HT-29 (cell line): ENCODE data around the gene ZNF695. TPM values are rescaled to one million over a fixed set of nuclear protein-coding genes. Genes with fewer than 3 reads are reported as not detected.

Source experiments
- DNase-seq: peaks from one replicate; pipeline ENCODE4 v3.0.0-alpha.2; 2015; ENCODE audit warnings: low spot score
- total RNA-seq: library from RNA; depleted of rRNA; stranded (reverse); fragments of >200 nt; shearing (Covaris generic); gene quantifications from 2 replicates; pipeline ENCODE4 v1.2.3, GENCODE V29; 2014; rRNA removed

The ZNF695 gene
- total RNA-seq, 1 experiment from 2014 or later, result 6.0 TPM

GRCh38 chr1:246959944-246960693, 47.7 kb downstream of the ZNF695 start:
- DNase-seq, result no peak

DNA sequence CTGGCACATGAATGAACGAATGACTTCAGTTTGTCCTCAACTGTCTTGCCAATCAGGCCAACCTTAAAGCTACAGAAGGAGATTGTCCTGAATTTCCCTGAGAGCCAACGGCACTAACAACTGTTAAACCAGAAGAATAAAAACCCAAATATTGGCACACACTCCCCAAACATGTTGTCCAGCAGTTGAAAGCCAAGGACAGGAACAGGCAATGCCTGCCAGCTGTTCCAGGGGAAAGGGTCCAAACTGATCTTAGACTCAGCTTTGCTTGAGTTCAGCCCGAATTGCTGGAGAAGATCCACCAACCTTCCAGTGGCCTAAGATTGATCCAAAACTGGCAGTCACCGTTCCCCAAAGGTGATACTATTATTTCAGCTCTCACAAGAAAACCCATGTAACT, 53.7 kb downstream of the ZNF695 start:
- DNase-seq, result no peak

- no peak for DNase-seq
These were observed 56.4 kb downstream of the ZNF695 start for GRCh38 chr1:246951413-246951812.

DNA sequence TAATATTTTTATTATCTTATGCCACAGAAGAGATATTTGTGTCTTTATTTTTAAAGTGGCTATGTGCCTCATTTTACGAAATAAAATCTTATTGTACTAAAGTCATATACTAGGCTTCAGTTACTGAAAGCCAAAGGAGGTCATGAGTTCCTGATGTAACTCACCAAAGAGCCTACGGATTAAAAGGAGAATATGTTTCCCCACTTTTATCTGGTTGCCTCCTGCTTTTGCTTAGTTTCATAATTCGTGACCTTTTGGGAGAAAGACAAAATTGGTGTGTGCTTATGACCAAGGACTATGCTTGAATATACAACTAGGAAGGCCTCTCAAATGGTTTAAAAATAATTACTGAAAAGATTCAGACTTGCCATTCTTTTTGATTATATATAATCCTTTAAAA, 57.9 kb downstream of the ZNF695 start:
- no peak for DNase-seq

DNA sequence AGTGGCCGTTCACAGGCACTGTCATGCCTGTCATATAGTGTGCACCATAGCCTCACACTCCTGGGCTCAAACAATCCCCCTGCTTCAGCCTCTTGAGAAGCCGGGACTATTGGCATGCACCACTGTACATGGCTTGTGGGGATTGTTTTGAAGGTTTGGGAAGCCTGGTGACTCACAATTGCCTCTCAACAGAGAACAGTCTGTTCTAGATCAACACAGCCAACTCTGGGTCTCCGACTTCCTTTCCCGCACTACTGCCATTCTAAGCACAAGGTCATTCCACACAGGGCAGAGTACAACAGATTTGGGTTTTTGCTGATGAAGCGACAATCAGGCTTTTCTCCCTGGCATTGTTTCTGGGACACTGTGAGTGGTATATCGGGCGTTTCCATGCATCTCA, 60.6 kb downstream of the ZNF695 start:
- DNase-seq, result no peak

DNA sequence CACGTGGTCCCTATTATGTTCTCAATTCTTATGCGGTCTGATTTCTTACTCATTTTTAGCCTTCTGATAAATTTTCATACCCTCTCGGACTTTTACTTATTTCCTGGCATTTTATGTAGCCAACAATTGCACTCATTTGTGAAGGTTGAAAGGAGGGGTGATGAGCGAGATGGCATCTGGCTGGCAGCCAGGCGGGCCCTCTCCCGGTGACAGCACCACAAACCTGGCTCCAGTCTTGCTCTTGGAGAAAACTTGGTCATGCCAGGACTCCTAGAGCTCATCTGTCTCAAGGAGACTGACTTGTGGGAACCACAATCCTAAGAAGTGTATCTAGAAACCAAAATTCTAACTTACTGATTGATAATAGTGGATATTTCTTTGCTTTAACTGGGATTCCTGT, 61.5 kb downstream of the ZNF695 start:
- DNase-seq, result no peak

Other genes starting within 250 kb of the ZNF695 start
- 18.2 and 19.7 TPM in 2 replicates for gene AHCTF1, start 76.1 kb downstream of the ZNF695 start, total RNA-seq
- gene ZNF670, start 70.8 kb upstream of the ZNF695 start, total RNA-seq, result 1.4 and 2.2 TPM in 2 replicates
- gene ZNF669, start 96.3 kb upstream of the ZNF695 start, total RNA-seq, result 6.2 and 18.3 TPM in 2 replicates
- gene ZNF124, start 164.0 kb upstream of the ZNF695 start, total RNA-seq, result 6.4 and 8.0 TPM in 2 replicates
- not detected in 2 replicates for gene VN1R5, start 248.0 kb upstream of the ZNF695 start, total RNA-seq